Epidermal melanocyte (primary cell): ENCODE measurements around the gene NRN1L.
"Not testable (repeated sequence)": the region's sequence is repeated elsewhere in the genome, so short reads cannot be mapped to it uniquely, and the experiment has no call there.

Source experiments
- DNase-seq: peaks from one replicate; pipeline ENCODE4 v3.0.0; 2011; ENCODE audit warnings: low spot score; ENCODE audit not compliant: insufficient read length

The NRN1L gene

GRCh38 chr16:67884684-67885083 lies at the start of gene NRN1L:
Gene NRN1L (plus strand): TSS chr16:67884885. CDS start chr16:67884904, 19 bp downstream.
- DNase-seq, result peak; percentile 78

GRCh38 chr16:67837190-67837589 lies 47.5 kb upstream of the NRN1L start:
- not testable (repeated sequence) for DNase-seq

- DNase-seq, result no peak
Observed at GRCh38 chr16:67837811-67838210, 46.9 kb upstream of the NRN1L start.

- DNase-seq, result no peak
Observed at GRCh38 chr16:67841198-67841815, 43.4 kb upstream of the NRN1L start.

- peak; percentile 98 for DNase-seq
Observed at GRCh38 chr16:67841816-67842508, 42.7 kb upstream of the NRN1L start, which contains the start of gene THAP11. Gene THAP11 (plus strand): TSS chr16:67842320. CDS start chr16:67842555, 235 bp downstream.

GRCh38 chr16:67842509-67843342 lies 42.0 kb upstream of the NRN1L start:
- peak; percentile 36 for DNase-seq

GRCh38 chr16:67843343-67843765 lies 41.3 kb upstream of the NRN1L start:
- no peak for DNase-seq

- DNase-seq, result no peak
Observed at GRCh38 chr16:67844497-67844896, 40.2 kb upstream of the NRN1L start.

- no peak for DNase-seq
Observed at GRCh38 chr16:67845291-67846062, 39.2 kb upstream of the NRN1L start.

- DNase-seq, result no peak
Observed at GRCh38 chr16:67846063-67846319, 38.7 kb upstream of the NRN1L start.

- peak; percentile 96 for DNase-seq
Observed at GRCh38 chr16:67846320-67847063, 38.2 kb upstream of the NRN1L start, which contains the start of gene NUTF2. Gene NUTF2 (plus strand): TSS chr16:67846933. CDS start chr16:67865131, 18,198 bp downstream.

GRCh38 chr16:67847064-67847861 lies 37.4 kb upstream of the NRN1L start, which contains the start of gene CENPT:
Gene CENPT (minus strand): TSS chr16:67847693. CDS start chr16:67833859, 13,834 bp downstream.
- DNase-seq, result no peak

- DNase-seq, result no peak
Observed at GRCh38 chr16:67848118-67848517, 36.6 kb upstream of the NRN1L start.

- DNase-seq, result no peak
Observed at GRCh38 chr16:67853670-67854069, 31.0 kb upstream of the NRN1L start.

- no peak for DNase-seq
Observed at GRCh38 chr16:67855789-67856188, 28.9 kb upstream of the NRN1L start.

GRCh38 chr16:67856927-67857546 lies 27.6 kb upstream of the NRN1L start:
- no peak for DNase-seq

- DNase-seq, result peak; percentile 69
Observed at GRCh38 chr16:67857547-67858233, 27.0 kb upstream of the NRN1L start.

- no peak for DNase-seq
Observed at GRCh38 chr16:67858500-67858899, 26.2 kb upstream of the NRN1L start.
